OCI-LY3 (cell line): ENCODE measurements around the gene SELENOI.
A peak's percentile ranks its signal among the peaks of the same experiment; 100 is the strongest.
"Not testable (repeated sequence)": the region's sequence is repeated elsewhere in the genome, so short reads cannot be mapped to it uniquely, and the experiment has no call there.

ENCODE experiments used
- H2AFZ ChIP-seq: fragments of 200-600, 300-600 bp; shearing (Covaris generic); 2 replicates; pipeline ENCODE4 v1.6.0; 2014; ENCODE audit warnings: antibody characterized with exemption, low read depth, low read length
- H3K27ac ChIP-seq: fragments of 200-600, 300-600 bp; sonication (generic); 2 replicates; pipeline ENCODE4 v1.5.1; 2014; ENCODE audit warnings: mild to moderate bottlenecking, low read length, moderate library complexity, mixed read lengths
- H3K27me3 ChIP-seq: fragments of 200-600, 300-600 bp; sonication (generic); 2 replicates; pipeline ENCODE4 v1.6.1; 2014; ENCODE audit warnings: low read depth, low read length, mixed read lengths
- H3K36me3 ChIP-seq: fragments of 200-600, 300-600 bp; sonication (generic); replicated peaks from 2 replicates; pipeline ENCODE3; 2014; ENCODE audit warnings: low read depth, low read length, mixed read lengths
- H3K4me1 ChIP-seq: fragments of 300-600, 200-600 bp; sonication (generic); 2 replicates; pipeline ENCODE4 v1.6.1; 2014; ENCODE audit warnings: low read length, mixed read lengths
- H3K4me2 ChIP-seq: fragments of 200-600, 300-600 bp; sonication (generic); 2 replicates; pipeline ENCODE4 v1.6.1; 2014; ENCODE audit warnings: low read length, mixed read lengths
- H3K4me3 ChIP-seq: fragments of 300-600, 200-600 bp; sonication (generic); 2 replicates; pipeline ENCODE4 v1.5.1; 2014; ENCODE audit warnings: antibody characterized with exemption, mild to moderate bottlenecking, low read length, moderate library complexity
- H3K79me2 ChIP-seq: fragments of 300-600, 200-600 bp; shearing (Covaris generic); 2 replicates; pipeline ENCODE4 v1.6.1; 2014; ENCODE audit warnings: mild to moderate bottlenecking, low read length, mixed read lengths
- H3K9ac ChIP-seq: fragments of 300-600, 200-600 bp; shearing (Covaris generic); 2 replicates; pipeline ENCODE4 v1.6.0; 2014; ENCODE audit warnings: mild to moderate bottlenecking, low read length, moderate library complexity
- H3K9me3 ChIP-seq: fragments of 200-600, 300-600 bp; shearing (Covaris generic); 2 replicates; pipeline ENCODE4 v1.6.1; 2014; ENCODE audit warnings: low read length, mixed read lengths; ENCODE audit not compliant: insufficient read depth
- H4K20me1 ChIP-seq: fragments of 200-600, 300-600 bp; sonication (generic); 2 replicates; pipeline ENCODE4 v1.6.1; 2016; ENCODE audit warnings: low read length, mixed read lengths; ENCODE audit not compliant: insufficient read depth
- CTCF ChIP-seq: fragments of 200-600, 300-600 bp; sonication (generic); IDR thresholded peaks from 2 replicates; pipeline ENCODE4 v1.5.1; 2014; ENCODE audit warnings: antibody characterized with exemption, low read length, low read depth
- EZH2phosphoT487 ChIP-seq: fragments of 200-600 bp; shearing (Covaris generic); IDR thresholded peaks from 2 replicates; pipeline ENCODE4 v1.6.1; 2018; ENCODE audit warnings: antibody characterized with exemption, mixed run types, low read depth

Gene SELENOI

DNA sequence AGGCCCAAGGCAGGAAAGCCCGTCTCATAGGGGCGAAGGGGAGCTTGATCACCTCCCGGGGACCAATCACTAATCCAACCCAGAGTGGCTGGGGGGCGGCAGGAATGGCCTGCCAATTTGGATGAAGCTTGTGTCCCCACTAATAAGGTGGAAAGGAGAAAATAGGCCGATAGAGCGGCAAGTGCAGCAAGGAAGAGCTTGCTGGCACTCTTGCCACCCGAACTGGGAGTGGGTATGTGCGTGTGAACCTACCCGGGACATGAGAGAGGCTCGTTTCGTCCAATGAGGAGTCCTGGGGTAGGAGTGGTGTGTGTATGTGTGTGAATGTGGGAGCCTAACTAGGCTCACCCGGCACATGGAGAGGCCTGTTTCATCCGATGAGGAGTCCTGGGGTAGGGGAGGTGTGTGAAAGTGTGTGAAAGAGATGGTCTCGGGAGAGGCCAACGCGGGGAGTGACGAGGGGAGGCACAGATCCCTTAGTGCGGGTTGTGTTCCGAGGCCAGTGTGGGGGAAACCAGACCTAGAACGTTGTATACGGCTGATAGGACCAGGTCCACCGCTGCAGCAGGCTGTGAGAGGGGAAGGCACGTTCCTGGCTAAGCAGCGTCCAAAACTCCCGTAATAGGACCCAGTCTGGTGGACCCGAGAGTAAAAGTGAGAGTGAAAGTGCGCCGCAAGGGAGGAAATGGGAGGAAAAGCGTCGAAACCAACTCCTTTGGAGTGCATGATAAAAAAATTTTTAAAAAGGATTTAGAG, 47.1 kb upstream of the SELENOI start:
- H2AFZ ChIP-seq: peak overlapping the region; percentile 54
- no peaks in the 10 kb centered on the region for H3K79me2 ChIP-seq
- H3K27ac ChIP-seq: no peak overlapping the region
- no peaks in the 10 kb centered on the region for H3K9me3 ChIP-seq
- no peaks in the 10 kb centered on the region for H4K20me1 ChIP-seq
- peak overlapping the region; percentile 76 for H3K4me3 ChIP-seq
- peak overlapping the region; percentile 88 for H3K4me2 ChIP-seq
- H3K27me3 ChIP-seq: no peaks in the 10 kb centered on the region
- no peaks in the 10 kb centered on the region for H3K36me3 ChIP-seq
- H3K4me1 ChIP-seq: peaks cover 13% of the 10 kb centered on the region; the same call in 1 of the 2 replicates
- H3K9ac ChIP-seq: peak overlapping the region; percentile 56
- no peak for TF ChIP-seq CTCF

- Histone ChIP-seq H3K27me3 (no peaks in the 10 kb centered on the region), H4K20me1 (no peaks in the 10 kb centered on the region), H3K79me2 (no peaks in the 10 kb centered on the region), H3K27ac (no peak overlapping the region), H3K4me3 (peak overlapping the region; percentile 76), H3K36me3 (no peaks in the 10 kb centered on the region), H3K9me3 (no peaks in the 10 kb centered on the region), H3K9ac (peak overlapping the region; percentile 56; the same call in 1 of the 2 replicates), H2AFZ (peak overlapping the region; percentile 54), H3K4me1 (peaks cover 13% of the 10 kb centered on the region; the same call in 1 of the 2 replicates), H3K4me2 (peak overlapping the region; percentile 88)
- TF ChIP-seq EZH2phosphoT487 (no peak), CTCF (no peak)
Observed at GRCh38 chr2:26299471-26300101, 46.4 kb upstream of the SELENOI start.

GRCh38 chr2:26300234-26300925, 45.6 kb upstream of the SELENOI start:
- Histone ChIP-seq H3K27ac (no peak overlapping the region), H3K4me1 (peaks cover 13% of the 10 kb centered on the region; the same call in 1 of the 2 replicates), H3K9ac (no peak overlapping the region), H3K79me2 (no peaks in the 10 kb centered on the region), H3K27me3 (no peaks in the 10 kb centered on the region), H3K9me3 (no peaks in the 10 kb centered on the region), H3K4me3 (no peak overlapping the region), H2AFZ (no peak overlapping the region), H4K20me1 (no peaks in the 10 kb centered on the region), H3K36me3 (no peaks in the 10 kb centered on the region), H3K4me2 (no peak overlapping the region)
- TF ChIP-seq EZH2phosphoT487 (no peak), CTCF (no peak)

DNA sequence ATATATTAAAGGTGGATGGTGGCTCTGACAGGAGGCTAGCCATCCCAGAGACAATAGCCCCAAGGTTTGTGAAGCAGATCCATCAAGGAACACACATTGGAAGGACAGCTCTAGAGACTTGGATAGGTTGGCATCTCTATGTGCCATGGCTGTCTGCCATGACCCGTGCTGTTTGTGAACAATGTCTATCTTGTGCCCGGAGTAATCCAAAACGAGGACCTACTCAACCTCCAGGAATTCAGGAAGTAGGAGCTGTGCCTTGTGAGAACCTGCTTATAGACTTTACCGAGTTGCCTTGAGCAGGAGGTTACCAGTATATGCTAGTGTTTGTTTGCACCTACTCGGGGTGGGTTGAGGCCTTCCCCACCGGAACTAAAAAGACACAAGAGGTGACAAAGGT, 43.1 kb upstream of the SELENOI start:
- Histone ChIP-seq H3K4me1 (peaks cover 13% of the 10 kb centered on the region; the same call in 1 of the 2 replicates), H2AFZ (no peak overlapping the region), H4K20me1 (no peaks in the 10 kb centered on the region), H3K9ac (no peak overlapping the region), H3K4me2 (no peak overlapping the region), H3K9me3 (no peaks in the 10 kb centered on the region), H3K27ac (no peak overlapping the region), H3K79me2 (no peaks in the 10 kb centered on the region), H3K4me3 (no peak overlapping the region), H3K36me3 (no peaks in the 10 kb centered on the region), H3K27me3 (no peaks in the 10 kb centered on the region)
- no peak for TF ChIP-seq CTCF
- no peak for TF ChIP-seq EZH2phosphoT487

DNA sequence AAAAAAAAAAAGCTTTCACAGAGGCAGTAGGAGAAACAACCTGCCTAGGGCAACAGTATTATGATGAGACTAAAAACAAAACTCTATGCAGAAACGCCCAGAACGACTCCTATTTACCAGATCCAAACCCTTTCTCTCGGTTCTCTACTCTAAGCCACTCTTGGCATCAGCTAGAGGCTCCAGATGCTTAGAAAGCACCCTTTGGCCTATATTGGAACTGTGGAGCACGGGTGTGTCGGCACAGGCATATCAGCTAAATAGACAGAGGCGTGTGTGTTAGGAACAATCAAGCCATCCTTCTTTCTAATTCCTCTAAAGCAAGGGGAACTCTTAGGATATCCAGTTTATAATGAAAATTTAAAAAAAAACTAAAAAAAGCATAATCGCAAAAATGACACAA, 40.8 kb upstream of the SELENOI start:
- H3K4me1 ChIP-seq, H3K79me2 ChIP-seq, H3K27me3 ChIP-seq, H3K4me2 ChIP-seq, H2AFZ ChIP-seq, H4K20me1 ChIP-seq, H3K9me3 ChIP-seq, H3K4me3 ChIP-seq, H3K36me3 ChIP-seq, H3K27ac ChIP-seq, H3K9ac ChIP-seq: not testable (repeated sequence)
